CD4-positive, alpha-beta T cell treated with Interferon gamma for 1 hour (primary cell): ENCODE results near the gene FIG4.
"Not testable (repeated sequence)": the region's sequence is repeated elsewhere in the genome, so short reads cannot be mapped to it uniquely, and the experiment has no call there.

Experiments used
- DNase-seq: peaks from one replicate; pipeline ENCODE4 v3.0.0-alpha.2; 2020

The FIG4 gene

DNA sequence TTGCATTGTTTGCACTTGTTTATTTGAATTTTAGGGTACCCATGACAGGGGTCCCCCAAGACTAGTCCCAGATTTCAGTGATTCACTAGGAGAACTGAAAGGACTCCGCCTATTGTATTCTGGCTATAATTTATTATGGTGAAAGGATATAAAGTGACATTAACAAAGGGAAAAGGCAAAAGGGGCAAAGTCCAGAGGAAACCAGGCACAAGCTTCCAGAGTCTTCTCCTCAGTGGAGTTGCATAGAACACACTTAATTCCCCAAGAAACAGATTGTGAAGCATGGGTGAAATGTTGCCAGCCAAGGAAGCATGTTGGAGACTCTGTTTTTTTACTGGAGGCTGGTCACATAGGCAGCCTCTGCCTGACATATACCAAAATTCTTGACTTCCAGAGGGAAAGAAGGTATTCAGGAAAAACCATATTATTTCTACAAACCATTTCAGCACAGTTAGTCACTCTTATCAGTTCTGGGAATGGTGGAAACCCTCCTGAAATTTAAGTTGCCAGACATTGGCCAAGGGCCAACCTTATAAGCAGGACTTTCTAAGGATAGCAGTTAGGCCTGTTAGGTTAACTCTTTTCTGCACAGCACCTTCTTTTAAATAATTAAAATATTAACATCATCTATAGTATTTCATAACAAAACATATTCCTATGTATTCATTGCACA, 71.8 kb downstream of the FIG4 start:
- DNase-seq, result no peak

GRCh38 chr6:109766167-109766566, 75.1 kb downstream of the FIG4 start:
- DNase-seq, result no peak

DNA sequence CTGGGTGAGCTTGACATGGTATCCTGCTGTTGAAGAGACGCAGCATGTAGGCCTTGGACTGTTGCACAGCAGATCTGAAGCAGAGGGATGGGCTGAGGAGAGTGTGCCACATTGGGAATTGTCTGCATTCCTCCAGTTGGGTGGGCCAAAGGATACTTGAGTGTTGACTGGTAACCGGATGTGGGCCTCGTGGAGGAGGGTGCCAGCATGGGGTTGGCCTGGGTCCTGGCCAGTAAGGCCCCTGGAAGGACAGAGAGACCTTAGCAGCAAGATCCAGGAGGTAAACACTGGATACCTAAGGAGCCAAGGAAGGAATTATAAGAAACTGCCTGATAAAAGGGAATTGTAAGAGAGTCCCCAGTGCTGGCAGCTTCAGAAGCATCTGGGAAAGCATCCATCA, 76.9 kb downstream of the FIG4 start:
- no peak for DNase-seq

GRCh38 chr6:109768485-109768884, 77.4 kb downstream of the FIG4 start:
- DNase-seq, result no peak

- DNase-seq, result no peak
These were observed 78.1 kb downstream of the FIG4 start for GRCh38 chr6:109769213-109769612.

DNA sequence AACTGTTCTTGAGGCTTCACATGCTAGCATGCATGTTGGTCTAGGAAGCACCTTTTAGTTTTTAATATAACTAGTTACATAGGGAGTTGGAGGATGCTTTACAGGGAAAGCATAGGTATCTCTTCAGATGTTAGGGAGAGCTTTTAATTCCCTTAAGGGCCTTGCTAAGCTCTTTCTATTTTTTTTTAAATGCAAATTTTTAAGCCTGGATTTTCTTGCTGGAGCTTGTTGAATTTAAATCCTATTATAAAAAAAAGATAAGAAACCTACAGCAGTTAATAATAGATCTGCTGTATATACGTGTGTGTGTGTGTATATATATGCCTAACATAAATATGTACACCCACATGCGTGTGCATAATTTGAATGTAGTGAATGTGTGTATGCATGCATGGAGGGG, 79.0 kb downstream of the FIG4 start:
- no peak for DNase-seq

GRCh38 chr6:109770779-109771178, 79.7 kb downstream of the FIG4 start:
- DNase-seq, result no peak

DNA sequence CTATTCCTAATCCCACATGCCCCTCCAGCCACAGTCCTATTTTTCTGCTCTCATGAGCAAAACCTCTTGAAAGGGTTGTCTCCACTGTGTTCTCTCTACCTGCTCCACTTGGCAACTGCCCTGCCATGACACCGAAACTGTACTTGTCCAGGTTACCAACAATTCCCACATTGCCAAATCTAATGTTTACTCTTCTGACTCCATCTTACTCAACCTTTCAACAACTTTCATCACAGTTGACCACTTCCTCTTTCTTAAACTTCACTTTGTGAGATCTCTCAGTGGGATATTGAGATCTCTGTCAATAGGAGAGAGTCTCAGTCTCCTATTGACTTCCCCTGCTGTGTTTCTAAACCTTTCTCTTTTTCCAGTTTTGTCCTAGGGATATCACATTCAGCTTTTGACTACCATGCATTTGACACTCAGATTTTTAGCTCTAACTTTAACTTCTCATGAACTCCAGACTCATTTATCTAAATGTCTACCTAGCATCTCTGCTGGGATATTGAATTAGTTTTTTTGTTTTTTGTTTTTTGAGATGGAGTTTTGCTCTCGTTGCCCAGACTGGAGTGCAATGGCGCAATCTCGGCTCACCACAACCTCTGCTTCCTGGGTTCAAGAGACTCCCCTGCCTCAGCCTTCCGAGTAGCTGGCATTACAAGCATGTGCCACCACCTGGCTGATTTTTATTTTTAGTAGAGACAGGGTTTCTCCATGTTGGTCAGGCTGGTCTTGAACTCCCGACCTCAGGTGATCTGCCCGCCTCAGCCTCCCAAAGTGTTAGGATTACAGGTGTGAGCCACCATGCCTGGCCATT, 81.1 kb downstream of the FIG4 start:
- not testable (repeated sequence) for DNase-seq

- no peak for DNase-seq
These were observed 81.9 kb downstream of the FIG4 start for GRCh38 chr6:109772883-109773431.

DNA sequence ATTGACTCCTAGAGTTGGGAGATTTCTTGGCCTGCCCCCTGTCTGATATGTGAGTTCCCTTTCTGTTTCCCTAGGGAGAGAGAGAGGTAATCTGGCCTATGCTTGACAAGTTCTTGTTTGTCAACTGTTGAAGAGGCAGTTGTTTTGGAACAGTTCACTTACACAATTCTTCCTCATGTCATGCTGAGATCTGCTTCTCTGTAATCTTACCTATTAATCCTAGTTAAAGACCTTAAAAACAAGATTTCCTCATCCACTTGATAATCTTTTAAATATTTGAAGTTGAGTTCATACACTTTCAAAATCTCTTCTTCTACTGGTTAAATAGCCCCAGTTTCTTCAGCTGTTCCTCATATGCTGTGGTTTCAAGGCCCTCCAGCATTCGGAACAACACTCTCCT, 89.9 kb downstream of the FIG4 start:
- DNase-seq, result no peak

- no peak for DNase-seq
These were observed 91.4 kb downstream of the FIG4 start for GRCh38 chr6:109782491-109782999.

DNA sequence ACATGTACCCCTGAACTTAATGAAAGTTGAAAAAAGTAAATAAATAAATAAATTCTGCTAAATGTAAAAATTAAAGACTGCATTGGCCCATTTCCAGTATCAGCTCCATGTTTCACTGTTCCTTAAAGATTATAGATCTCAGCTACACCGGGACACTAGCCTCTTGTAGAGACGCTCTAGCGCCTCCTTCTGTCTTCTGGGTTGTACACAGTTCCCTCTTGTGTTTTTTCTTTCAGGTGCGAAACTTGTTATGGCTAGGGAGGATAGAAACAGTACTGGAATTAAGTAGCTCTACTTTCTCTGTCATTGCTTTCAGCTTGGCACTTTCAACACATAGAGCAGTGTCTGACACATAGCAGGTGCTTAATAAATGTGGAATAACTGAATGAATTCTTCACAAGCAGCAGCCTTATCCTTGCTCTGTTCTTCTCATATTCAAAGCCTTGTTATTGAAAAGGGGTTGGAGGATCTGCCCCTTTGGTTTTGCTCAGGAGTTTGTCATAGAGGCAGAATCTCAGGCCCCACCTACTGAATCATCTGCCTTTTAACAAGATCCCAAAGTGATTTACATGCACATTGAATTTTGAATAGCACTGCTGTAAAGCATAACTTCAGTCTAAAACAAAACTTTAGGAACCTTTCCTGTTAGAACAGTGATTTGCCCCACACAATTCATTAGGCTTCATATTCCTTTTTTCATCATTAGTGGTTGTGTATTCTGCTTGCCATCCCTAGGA, 92.3 kb downstream of the FIG4 start:
- no peak for DNase-seq

GRCh38 chr6:109787312-109787711, 96.2 kb downstream of the FIG4 start:
- DNase-seq, result no peak

DNA sequence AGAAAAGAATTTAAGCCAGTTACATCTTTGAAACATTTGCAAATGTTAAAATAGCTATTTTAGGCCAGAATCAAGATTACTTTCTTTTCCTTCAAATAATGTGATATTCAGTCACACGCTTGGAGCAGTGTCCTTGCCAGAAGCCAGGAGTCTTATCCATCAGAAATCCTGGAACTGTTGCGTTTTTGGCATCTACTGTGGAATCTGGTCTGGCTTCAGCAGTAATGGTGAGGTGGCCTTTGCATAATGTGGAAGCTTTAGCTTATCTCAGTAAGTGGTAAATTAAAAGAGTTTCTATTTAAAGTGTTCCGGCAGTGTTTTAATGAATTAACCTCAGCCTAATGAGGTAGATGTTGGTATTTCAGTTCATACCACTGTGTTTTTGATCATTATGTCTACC, 97.6 kb downstream of the FIG4 start:
- no peak for DNase-seq

DNA sequence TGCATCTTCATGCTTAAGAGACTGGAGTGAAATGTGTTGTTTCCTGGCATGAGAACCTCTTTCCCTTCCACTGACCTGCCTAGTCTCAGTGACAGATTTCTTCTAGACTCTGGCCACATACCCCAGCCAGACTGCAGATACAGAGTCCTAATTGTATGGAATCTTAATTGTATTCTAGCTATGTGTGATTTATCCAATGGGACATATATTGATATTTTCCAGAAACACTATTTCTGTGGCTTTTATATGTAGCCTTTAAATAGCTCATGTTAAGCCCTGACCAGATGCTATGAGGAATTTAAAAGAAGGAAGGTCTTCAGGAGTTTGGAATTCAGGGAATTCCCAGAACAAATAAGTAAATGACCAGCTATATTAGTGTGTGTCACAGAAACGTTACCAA, 99.0 kb downstream of the FIG4 start:
- no peak for DNase-seq

DNA sequence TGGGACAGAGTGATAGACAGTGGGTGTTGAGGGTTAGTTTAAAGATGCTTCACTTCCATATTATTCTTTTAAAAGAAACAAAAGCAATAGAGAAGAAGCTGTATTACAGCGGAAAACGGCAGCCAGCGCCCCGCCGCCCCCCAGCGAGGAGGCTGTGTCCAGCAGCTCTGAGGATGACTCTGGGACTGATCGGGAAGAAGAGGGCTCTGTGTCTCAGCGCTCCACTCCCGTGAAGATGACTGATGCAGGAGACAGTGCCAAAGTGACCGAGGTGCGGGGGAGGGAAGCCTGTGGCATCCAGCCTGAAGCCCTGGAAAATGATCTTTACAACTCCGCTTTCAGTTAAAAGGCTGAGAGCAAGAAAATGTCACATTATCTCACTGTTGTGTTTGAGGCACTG, 100.2 kb downstream of the FIG4 start:
- no peak for DNase-seq

GRCh38 chr6:109793021-109793420, 101.9 kb downstream of the FIG4 start:
- no peak for DNase-seq

DNA sequence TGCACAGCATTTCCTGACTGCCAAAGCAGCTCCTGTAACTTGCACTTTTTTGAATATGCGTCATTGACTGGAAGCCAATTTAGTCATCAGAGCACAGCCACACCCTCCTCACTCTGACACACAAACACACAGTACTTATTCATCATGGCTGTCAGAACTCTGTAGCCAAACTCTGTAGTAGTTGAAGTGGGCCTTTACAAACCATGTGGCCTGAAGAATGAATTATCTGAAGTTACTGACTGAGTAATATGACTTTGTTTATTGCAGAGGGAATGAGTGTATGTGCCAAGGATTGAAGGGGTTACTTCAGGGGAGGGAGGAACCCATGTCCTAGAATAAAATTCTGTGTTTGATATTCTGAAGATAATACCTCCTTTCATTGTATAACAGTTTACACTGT, 102.7 kb downstream of the FIG4 start:
- peak; percentile 7 for DNase-seq

DNA sequence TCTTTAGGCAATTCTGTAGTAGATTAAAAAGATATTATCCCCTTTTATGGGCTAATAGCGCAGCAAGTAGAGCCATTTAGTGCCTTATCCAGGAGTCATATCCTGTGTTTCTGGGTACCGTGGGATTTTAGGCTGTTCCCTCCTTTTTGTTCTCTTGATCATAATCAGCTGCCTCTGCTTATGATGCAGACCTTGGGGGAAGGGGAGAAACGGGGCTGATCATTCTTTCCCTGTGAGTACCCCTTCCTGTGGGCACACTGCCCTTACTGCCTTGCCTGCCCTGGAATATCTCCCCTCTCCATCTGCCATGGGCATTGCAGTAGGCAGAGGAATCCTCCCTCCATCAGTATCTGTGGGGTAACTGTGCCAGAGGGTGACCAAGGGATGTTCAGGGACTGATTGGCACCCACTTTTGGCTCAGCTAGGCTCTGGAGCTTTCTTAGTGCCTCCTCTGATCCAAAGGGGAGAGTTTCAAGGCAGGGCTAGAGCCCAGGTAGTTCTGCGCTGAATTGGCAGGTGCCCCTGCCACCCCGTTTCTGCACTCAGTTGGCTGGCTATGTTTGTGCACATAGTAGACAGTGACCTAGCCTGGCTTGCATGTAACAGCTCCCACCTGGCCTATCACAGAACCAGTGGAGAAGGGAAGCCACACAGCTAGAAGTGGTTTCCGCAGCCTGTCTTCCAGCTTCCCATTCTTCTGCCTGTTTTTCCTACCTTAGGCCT, 103.3 kb downstream of the FIG4 start:
- no peak for DNase-seq

- no peak for DNase-seq
These were observed 105.0 kb downstream of the FIG4 start for GRCh38 chr6:109795994-109796555.

DNA sequence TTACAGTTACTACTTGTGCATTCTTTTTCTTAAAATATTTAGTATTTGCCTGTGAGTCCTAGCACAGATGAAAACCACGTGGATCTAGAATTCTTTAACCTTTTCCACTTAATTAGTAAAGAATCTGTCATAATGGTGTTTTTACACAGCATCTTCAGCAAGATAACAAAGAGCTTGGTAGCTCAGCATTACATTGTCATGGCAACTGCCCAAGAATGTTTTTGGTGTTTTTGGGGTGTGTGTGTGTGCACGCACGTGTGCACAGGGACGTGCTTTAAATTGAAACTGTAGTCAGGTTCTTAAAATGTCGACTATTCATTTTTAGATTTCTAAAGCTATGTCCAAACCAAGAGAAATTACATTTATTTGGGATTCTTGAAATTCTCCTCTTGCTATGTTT, 108.0 kb downstream of the FIG4 start:
- DNase-seq, result no peak

GRCh38 chr6:109799664-109800063, 108.6 kb downstream of the FIG4 start:
- no peak for DNase-seq
